HepG2 (cell line): ENCODE data around the gene DTYMK. TPM values are rescaled to one million over a fixed set of nuclear protein-coding genes. Genes with fewer than 3 reads are reported as not detected.
A peak's percentile ranks its signal among the peaks of the same experiment; 100 is the strongest.

Experiments
- CC2D1A ChIP-seq: sonication (generic); formaldehyde crosslinking; IDR thresholded peaks from 2 replicates; pipeline ENCODE4 v1.8.1; 2023; ENCODE audit warnings: mild to moderate bottlenecking, missing genetic modification reagents
- GFI1 ChIP-seq: sonication (generic); formaldehyde crosslinking; IDR thresholded peaks from 2 replicates; pipeline ENCODE4 v1.5.0; 2020; ENCODE audit warnings: missing genetic modification reagents, mild to moderate bottlenecking, borderline replicate concordance
- GRHL1 ChIP-seq: sonication (generic); formaldehyde crosslinking; conservative IDR thresholded peaks from 2 replicates; pipeline ENCODE4 v1.8.0; 2022; ENCODE audit warnings: missing genetic modification reagents
- IRF1 ChIP-seq: sonication (generic); formaldehyde crosslinking; IDR thresholded peaks from 2 replicates; pipeline ENCODE4 v1.4.0; 2020; ENCODE audit warnings: low read depth, mild to moderate bottlenecking, missing genetic modification reagents
- IRF2 ChIP-seq: IDR thresholded peaks from 2 replicates; pipeline ENCODE4 v1.6.1; 2018; ENCODE audit warnings: missing genetic modification reagents, missing compliant biosample characterization
- POGZ ChIP-seq: sonication (generic); formaldehyde crosslinking; IDR thresholded peaks from 2 replicates; pipeline ENCODE4 v1.4.0; 2020; ENCODE audit warnings: mild to moderate bottlenecking, missing genetic modification reagents
- PRDM15 ChIP-seq: sonication (generic); formaldehyde crosslinking; IDR thresholded peaks from 2 replicates; pipeline ENCODE4 v1.4.0; 2020; ENCODE audit warnings: missing genetic modification reagents
- RAD21 ChIP-seq: fragments of 450-650 bp; formaldehyde crosslinking; IDR thresholded peaks from 2 replicates; pipeline ENCODE4 v1.5.0; 2020; ENCODE audit warnings: mild to moderate bottlenecking
- RNF2 ChIP-seq: fragments of 450-650 bp; conservative IDR thresholded peaks from 2 replicates; pipeline ENCODE4 v1.6.1; 2016; ENCODE audit warnings: low read depth
- SNAPC5 ChIP-seq: sonication (generic); formaldehyde crosslinking; IDR thresholded peaks from 2 replicates; pipeline ENCODE4 v1.8.1; 2023; ENCODE audit warnings: mild to moderate bottlenecking, missing genetic modification reagents, borderline replicate concordance
- ZBTB10 ChIP-seq: sonication (generic); formaldehyde crosslinking; IDR thresholded peaks from 2 replicates; pipeline ENCODE4 v1.4.0; 2020; ENCODE audit warnings: missing genetic modification reagents, borderline replicate concordance
- ZNF12 ChIP-seq: sonication (generic); formaldehyde crosslinking; IDR thresholded peaks from 2 replicates; pipeline ENCODE4 v1.5.0; 2020; ENCODE audit warnings: missing genetic modification reagents
- ZNF354B ChIP-seq: sonication (generic); formaldehyde crosslinking; IDR thresholded peaks from 2 replicates; pipeline ENCODE4 v1.8.0; 2022; ENCODE audit warnings: mild to moderate bottlenecking, missing genetic modification reagents
- ZNF567 ChIP-seq: sonication (generic); formaldehyde crosslinking; IDR thresholded peaks from 2 replicates; pipeline ENCODE4 v1.8.1; 2023; ENCODE audit warnings: mild to moderate bottlenecking, missing genetic modification reagents, borderline replicate concordance
- ZNF652 ChIP-seq: IDR thresholded peaks from 2 replicates; pipeline ENCODE4 v1.6.1; 2016; ENCODE audit warnings: low read depth, borderline replicate concordance
- ZNF670 ChIP-seq: sonication (generic); formaldehyde crosslinking; IDR thresholded peaks from 2 replicates; pipeline ENCODE4 v1.8.0; 2022; ENCODE audit warnings: mild to moderate bottlenecking, missing genetic modification reagents, borderline replicate concordance
- ZNF770 ChIP-seq: sonication (generic); formaldehyde crosslinking; IDR thresholded peaks from 2 replicates; pipeline ENCODE4 v1.5.0; 2020; ENCODE audit warnings: mild to moderate bottlenecking, missing genetic modification reagents
- polyA plus RNA-seq, 8 experiments: library from polyadenylated mRNA; depleted of rRNA in 3 of 8; stranded (reverse) in 7 of 8; unstranded in 1 of 8; fragments of >200 nt; fragmentation: Illumina TruSeq in 4 of 8; extraction: Trizol in 4 of 8; gene quantifications; 2 replicates each; pipeline versions ENCODE4 v1.2.1 to v1.2.3, GENCODE V29; 2011 to 2016; ENCODE audit warnings: low read depth in 4 of 8, missing spikeins in 1 of 8, mixed read lengths in 1 of 8; ENCODE audit not compliant: insufficient read depth in 1 of 8
- total RNA-seq, 5 experiments: library from RNA; depleted of rRNA; stranded (reverse); fragments of >200 nt; fragmentation: Illumina TruSeq; extraction: Trizol; gene quantifications; 2 replicates each; pipeline ENCODE4 v1.2.3, GENCODE V29; 2016; ENCODE audit warnings: low read depth in 1 of 5

The DTYMK gene
- total and polyA plus RNA-seq, 2 of the 13 experiments (the other 11 are each of a cell fraction or from before 2014, with no cell fraction given), result 57.5 to 134 TPM

- TF ChIP-seq PRDM15 (CRISPR knock-in tag) (peak; percentile 48), POGZ (CRISPR knock-in tag) (0 out of 2 replicates have a peak, but pooled peaks have one; percentile 34), ZNF770 (CRISPR knock-in tag) (peak; percentile 75; the same call in 1 of the 2 replicates), ZNF354B (peak; percentile 68), GFI1 (CRISPR knock-in tag) (peak; percentile 87), SNAPC5 (CRISPR knock-in tag) (peak; percentile 90; the same call in 1 of the 2 replicates), ZNF567 (peak; percentile 89; the same call in 1 of the 2 replicates), ZBTB10 (peak; percentile 62; the same call in 1 of the 2 replicates), CC2D1A (peak; percentile 96), RNF2 (peak; percentile 94), ZNF652 (no peak), IRF2 (CRISPR knock-in tag) (peak; percentile 70), IRF1 (CRISPR knock-in tag) (no peak), ZNF12 (CRISPR knock-in tag) (peak; percentile 76; the same call in 1 of the 2 replicates), GRHL1 (no peak), ZNF670 (CRISPR knock-in tag) (peak; percentile 74; the same call in 1 of the 2 replicates), RAD21 (CRISPR knock-in tag) (peak; percentile 70)
Observed at GRCh38 chr2:241701399-241702154, 15.0 kb upstream of the DTYMK start, which contains the start of gene ING5 (continued).
